WTC11 (cell line): ENCODE data around the gene CCDC178. TPM values are rescaled to one million over a fixed set of nuclear protein-coding genes. Genes with fewer than 3 reads are reported as not detected.

ENCODE experiments used
- ATAC-seq: fragments of 200-7000 bp; cut with Tn5 transposase; 2 replicates; pipeline ENCODE4 v1.10.0; 2021; ENCODE audit warnings: mild to moderate bottlenecking, moderate library complexity
- CTCF ChIA-PET: fragments of 300-600 bp; sonication (Branson Sonifier 250); formaldehyde crosslinking; loops from one replicate; lab custom pipeline; 2021; ENCODE audit warnings: antibody characterized with exemption; lab: Charles Lee
- POLR2A ChIA-PET: fragments of 350-600 bp; sonication (Branson Sonifier 250); formaldehyde crosslinking; loops from one replicate; lab custom pipeline; 2021; ENCODE audit warnings: antibody characterized with exemption; lab: Charles Lee
- DNase-seq: peaks from one replicate; pipeline ENCODE4 v3.0.0; 2021; ENCODE audit warnings: low spot score
- H3K27ac Mint-ChIP-seq: 2 replicates; pipeline ENCODE4 v1.8.0; 2021; ENCODE audit warnings: mixed read lengths
- H3K27me3 Mint-ChIP-seq: 2 replicates; pipeline ENCODE4 v1.8.0; 2021; ENCODE audit warnings: low read depth, mild to moderate bottlenecking, moderate library complexity, mixed read lengths
- H3K36me3 Mint-ChIP-seq: 2 replicates; pipeline ENCODE4 v1.8.0; 2021; ENCODE audit warnings: mixed read lengths
- H3K4me1 Mint-ChIP-seq: 2 replicates; pipeline ENCODE4 v1.8.0; 2022; ENCODE audit warnings: mixed read lengths
- H3K4me3 Mint-ChIP-seq: 2 replicates; pipeline ENCODE4 v1.8.0; 2021; ENCODE audit warnings: mild to moderate bottlenecking, moderate library complexity, mixed read lengths
- H3K9me3 Mint-ChIP-seq: 2 replicates; pipeline ENCODE4 v1.8.0; 2021; ENCODE audit warnings: mixed read lengths
- CBFB ChIP-seq: sonication (generic); formaldehyde crosslinking; IDR thresholded peaks from 2 replicates; pipeline ENCODE4 v1.8.1; 2022; ENCODE audit warnings: mild to moderate bottlenecking, low read depth, missing genetic modification reagents
- CREM ChIP-seq: sonication (generic); formaldehyde crosslinking; IDR thresholded peaks from 2 replicates; pipeline ENCODE4 v1.8.1; 2022; ENCODE audit warnings: mild to moderate bottlenecking, missing genetic modification reagents, moderate library complexity
- ESRRA ChIP-seq: sonication (generic); formaldehyde crosslinking; IDR thresholded peaks from 2 replicates; pipeline ENCODE4 v1.8.1; 2022; ENCODE audit warnings: mild to moderate bottlenecking, missing genetic modification reagents, borderline replicate concordance
- FOXK1 ChIP-seq: sonication (generic); formaldehyde crosslinking; IDR thresholded peaks from 2 replicates; pipeline ENCODE4 v1.8.0; 2022; ENCODE audit warnings: mild to moderate bottlenecking, moderate library complexity, missing genetic modification reagents
- MXD4 ChIP-seq: fragments of 250-450 bp; sonication (Bioruptor Pico); IDR thresholded peaks from 2 replicates; pipeline ENCODE4 v1.8.0; 2021; ENCODE audit warnings: mild to moderate bottlenecking, moderate library complexity, borderline replicate concordance
- MYBL2 ChIP-seq: sonication (generic); formaldehyde crosslinking; IDR thresholded peaks from 2 replicates; pipeline ENCODE4 v1.8.1; 2023; ENCODE audit warnings: mild to moderate bottlenecking, moderate library complexity, missing genetic modification reagents
- SOX15 ChIP-seq: fragments of 250-450 bp; sonication (Bioruptor Pico); IDR thresholded peaks from 2 replicates; pipeline ENCODE4 v1.9.0; 2021; ENCODE audit warnings: mild to moderate bottlenecking
- SP1 ChIP-seq: sonication (generic); formaldehyde crosslinking; conservative IDR thresholded peaks from 2 replicates; pipeline ENCODE4 v1.8.1; 2022; ENCODE audit warnings: missing genetic modification reagents
- TEAD1 ChIP-seq: sonication (generic); formaldehyde crosslinking; IDR thresholded peaks from 2 replicates; pipeline ENCODE4 v1.8.0; 2022; ENCODE audit warnings: mild to moderate bottlenecking, missing genetic modification reagents
- TEAD4 ChIP-seq: sonication (generic); formaldehyde crosslinking; IDR thresholded peaks from 2 replicates; pipeline ENCODE4 v1.8.0; 2022; ENCODE audit warnings: mild to moderate bottlenecking, missing genetic modification reagents
- ZNF416 ChIP-seq: fragments of 250-450 bp; sonication (Bioruptor Pico); IDR thresholded peaks from 2 replicates; pipeline ENCODE4 v1.9.0; 2021; ENCODE audit warnings: mild to moderate bottlenecking, inconsistent platforms
- ZNF423 ChIP-seq: fragments of 250-450 bp; sonication (Bioruptor Pico); IDR thresholded peaks from 2 replicates; pipeline ENCODE4 v2.1.2; 2022; ENCODE audit warnings: mild to moderate bottlenecking, moderate library complexity
- total RNA-seq: library from RNA; stranded (reverse); gene quantifications from 3 replicates; pipeline ENCODE4 v1.2.3, GENCODE V29; 2021
- TF ChIP-seq, protein P1 (sequence below): fragments of 250-450 bp; sonication (Bioruptor Pico); IDR thresholded peaks from 2 replicates; pipeline ENCODE4 v1.8.0; 2021; ENCODE audit warnings: mild to moderate bottlenecking
- TF ChIP-seq, protein P2 (sequence below): sonication (generic); formaldehyde crosslinking; IDR thresholded peaks from 2 replicates; pipeline ENCODE4 v1.8.1; 2023; ENCODE audit warnings: mild to moderate bottlenecking, missing genetic modification reagents, moderate library complexity
- TF ChIP-seq, protein P3 (sequence below): sonication (generic); formaldehyde crosslinking; IDR thresholded peaks from 2 replicates; pipeline ENCODE4 v1.8.0; 2022; ENCODE audit warnings: mild to moderate bottlenecking, missing genetic modification reagents
- TF ChIP-seq, protein P4 (sequence below): sonication (generic); formaldehyde crosslinking; IDR thresholded peaks from 2 replicates; pipeline ENCODE4 v1.8.0; 2022; ENCODE audit warnings: missing genetic modification reagents
- TF ChIP-seq, protein P5 (sequence below): fragments of 250-450 bp; sonication (Bioruptor Pico); IDR thresholded peaks from 2 replicates; pipeline ENCODE4 v2.1.2; 2022; ENCODE audit warnings: mild to moderate bottlenecking, moderate library complexity
- TF ChIP-seq, protein P6 (sequence below): sonication (generic); formaldehyde crosslinking; IDR thresholded peaks from 2 replicates; pipeline ENCODE4 v1.8.0; 2022; ENCODE audit warnings: mild to moderate bottlenecking, missing genetic modification reagents
- TF ChIP-seq, protein P7 (sequence below): sonication (generic); formaldehyde crosslinking; IDR thresholded peaks from 2 replicates; pipeline ENCODE4 v1.8.1; 2022; ENCODE audit warnings: mild to moderate bottlenecking, moderate library complexity, missing genetic modification reagents
- TF ChIP-seq, protein P8 (sequence below): fragments of 250-450 bp; sonication (Bioruptor Pico); IDR thresholded peaks from 2 replicates; pipeline ENCODE4 v1.9.0; 2021; ENCODE audit warnings: mild to moderate bottlenecking

Gene CCDC178
- total RNA-seq, 1 experiment from 2014 or later, result 0.20 TPM

DNA sequence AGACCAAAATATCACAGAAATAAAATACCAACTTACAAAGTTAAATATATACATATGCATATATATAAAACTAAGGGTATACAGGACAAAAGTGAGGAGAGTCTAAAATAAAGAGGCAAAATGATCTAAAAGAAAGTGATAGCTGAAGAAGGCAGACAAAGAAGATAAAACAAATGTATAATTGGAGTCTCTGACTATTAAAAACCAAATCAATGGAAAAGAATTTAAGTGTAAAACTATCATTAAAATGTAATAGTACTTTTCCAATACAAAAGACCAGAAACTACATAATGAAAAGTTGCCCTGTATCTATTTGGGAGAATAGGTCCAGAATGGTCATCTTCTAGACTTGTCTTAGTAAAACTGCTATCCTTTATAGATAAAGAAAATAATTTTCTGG lies 400.3 kb downstream of the CCDC178 start:
- Mint-ChIP-seq H3K27ac (no peak overlapping the region), H3K27me3 (no peaks in the 10 kb centered on the region), H3K36me3 (0 out of 2 replicates have a peak, but pooled peaks cover 4% of the 10 kb centered on the region), H3K4me1 (no peaks in the 10 kb centered on the region), H3K9me3 (peaks cover 24% of the 10 kb centered on the region), H3K4me3 (no peak overlapping the region)
- DNase-seq (no peak), ATAC-seq (no peak)
- CTCF ChIA-PET, result no interaction called here
- TF ChIP-seq, protein P1, sequence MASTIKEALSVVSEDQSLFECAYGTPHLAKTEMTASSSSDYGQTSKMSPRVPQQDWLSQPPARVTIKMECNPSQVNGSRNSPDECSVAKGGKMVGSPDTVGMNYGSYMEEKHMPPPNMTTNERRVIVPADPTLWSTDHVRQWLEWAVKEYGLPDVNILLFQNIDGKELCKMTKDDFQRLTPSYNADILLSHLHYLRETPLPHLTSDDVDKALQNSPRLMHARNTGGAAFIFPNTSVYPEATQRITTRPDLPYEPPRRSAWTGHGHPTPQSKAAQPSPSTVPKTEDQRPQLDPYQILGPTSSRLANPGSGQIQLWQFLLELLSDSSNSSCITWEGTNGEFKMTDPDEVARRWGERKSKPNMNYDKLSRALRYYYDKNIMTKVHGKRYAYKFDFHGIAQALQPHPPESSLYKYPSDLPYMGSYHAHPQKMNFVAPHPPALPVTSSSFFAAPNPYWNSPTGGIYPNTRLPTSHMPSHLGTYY, result no peak
- TF ChIP-seq, protein P2, sequence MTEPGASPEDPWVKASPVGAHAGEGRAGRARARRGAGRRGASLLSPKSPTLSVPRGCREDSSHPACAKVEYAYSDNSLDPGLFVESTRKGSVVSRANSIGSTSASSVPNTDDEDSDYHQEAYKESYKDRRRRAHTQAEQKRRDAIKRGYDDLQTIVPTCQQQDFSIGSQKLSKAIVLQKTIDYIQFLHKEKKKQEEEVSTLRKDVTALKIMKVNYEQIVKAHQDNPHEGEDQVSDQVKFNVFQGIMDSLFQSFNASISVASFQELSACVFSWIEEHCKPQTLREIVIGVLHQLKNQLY (CRISPR knock-in tag), result no peak
- TF ChIP-seq MYBL2 (CRISPR knock-in tag), result no peak
- TF ChIP-seq ZNF416 (CRISPR knock-in tag), result no peak
- TF ChIP-seq, protein P3, sequence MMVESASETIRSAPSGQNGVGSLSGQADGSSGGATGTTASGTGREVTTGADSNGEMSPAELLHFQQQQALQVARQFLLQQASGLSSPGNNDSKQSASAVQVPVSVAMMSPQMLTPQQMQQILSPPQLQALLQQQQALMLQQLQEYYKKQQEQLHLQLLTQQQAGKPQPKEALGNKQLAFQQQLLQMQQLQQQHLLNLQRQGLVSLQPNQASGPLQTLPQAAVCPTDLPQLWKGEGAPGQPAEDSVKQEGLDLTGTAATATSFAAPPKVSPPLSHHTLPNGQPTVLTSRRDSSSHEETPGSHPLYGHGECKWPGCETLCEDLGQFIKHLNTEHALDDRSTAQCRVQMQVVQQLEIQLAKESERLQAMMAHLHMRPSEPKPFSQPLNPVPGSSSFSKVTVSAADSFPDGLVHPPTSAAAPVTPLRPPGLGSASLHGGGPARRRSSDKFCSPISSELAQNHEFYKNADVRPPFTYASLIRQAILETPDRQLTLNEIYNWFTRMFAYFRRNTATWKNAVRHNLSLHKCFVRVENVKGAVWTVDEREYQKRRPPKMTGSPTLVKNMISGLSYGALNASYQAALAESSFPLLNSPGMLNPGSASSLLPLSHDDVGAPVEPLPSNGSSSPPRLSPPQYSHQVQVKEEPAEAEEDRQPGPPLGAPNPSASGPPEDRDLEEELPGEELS, result no peak
- no peak for TF ChIP-seq CREM
- TF ChIP-seq FOXK1 (CRISPR knock-in tag), result no peak
- no peak for TF ChIP-seq MXD4
- no peak for TF ChIP-seq ZNF423 (CRISPR knock-in tag)
- TF ChIP-seq, protein P4, sequence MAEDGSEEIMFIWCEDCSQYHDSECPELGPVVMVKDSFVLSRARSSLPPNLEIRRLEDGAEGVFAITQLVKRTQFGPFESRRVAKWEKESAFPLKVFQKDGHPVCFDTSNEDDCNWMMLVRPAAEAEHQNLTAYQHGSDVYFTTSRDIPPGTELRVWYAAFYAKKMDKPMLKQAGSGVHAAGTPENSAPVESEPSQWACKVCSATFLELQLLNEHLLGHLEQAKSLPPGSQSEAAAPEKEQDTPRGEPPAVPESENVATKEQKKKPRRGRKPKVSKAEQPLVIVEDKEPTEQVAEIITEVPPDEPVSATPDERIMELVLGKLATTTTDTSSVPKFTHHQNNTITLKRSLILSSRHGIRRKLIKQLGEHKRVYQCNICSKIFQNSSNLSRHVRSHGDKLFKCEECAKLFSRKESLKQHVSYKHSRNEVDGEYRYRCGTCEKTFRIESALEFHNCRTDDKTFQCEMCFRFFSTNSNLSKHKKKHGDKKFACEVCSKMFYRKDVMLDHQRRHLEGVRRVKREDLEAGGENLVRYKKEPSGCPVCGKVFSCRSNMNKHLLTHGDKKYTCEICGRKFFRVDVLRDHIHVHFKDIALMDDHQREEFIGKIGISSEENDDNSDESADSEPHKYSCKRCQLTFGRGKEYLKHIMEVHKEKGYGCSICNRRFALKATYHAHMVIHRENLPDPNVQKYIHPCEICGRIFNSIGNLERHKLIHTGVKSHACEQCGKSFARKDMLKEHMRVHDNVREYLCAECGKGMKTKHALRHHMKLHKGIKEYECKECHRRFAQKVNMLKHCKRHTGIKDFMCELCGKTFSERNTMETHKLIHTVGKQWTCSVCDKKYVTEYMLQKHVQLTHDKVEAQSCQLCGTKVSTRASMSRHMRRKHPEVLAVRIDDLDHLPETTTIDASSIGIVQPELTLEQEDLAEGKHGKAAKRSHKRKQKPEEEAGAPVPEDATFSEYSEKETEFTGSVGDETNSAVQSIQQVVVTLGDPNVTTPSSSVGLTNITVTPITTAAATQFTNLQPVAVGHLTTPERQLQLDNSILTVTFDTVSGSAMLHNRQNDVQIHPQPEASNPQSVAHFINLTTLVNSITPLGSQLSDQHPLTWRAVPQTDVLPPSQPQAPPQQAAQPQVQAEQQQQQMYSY (CRISPR knock-in tag), result no peak
- no peak for TF ChIP-seq SOX15
- no peak for TF ChIP-seq TEAD1 (CRISPR knock-in tag)
- TF ChIP-seq, protein P5, sequence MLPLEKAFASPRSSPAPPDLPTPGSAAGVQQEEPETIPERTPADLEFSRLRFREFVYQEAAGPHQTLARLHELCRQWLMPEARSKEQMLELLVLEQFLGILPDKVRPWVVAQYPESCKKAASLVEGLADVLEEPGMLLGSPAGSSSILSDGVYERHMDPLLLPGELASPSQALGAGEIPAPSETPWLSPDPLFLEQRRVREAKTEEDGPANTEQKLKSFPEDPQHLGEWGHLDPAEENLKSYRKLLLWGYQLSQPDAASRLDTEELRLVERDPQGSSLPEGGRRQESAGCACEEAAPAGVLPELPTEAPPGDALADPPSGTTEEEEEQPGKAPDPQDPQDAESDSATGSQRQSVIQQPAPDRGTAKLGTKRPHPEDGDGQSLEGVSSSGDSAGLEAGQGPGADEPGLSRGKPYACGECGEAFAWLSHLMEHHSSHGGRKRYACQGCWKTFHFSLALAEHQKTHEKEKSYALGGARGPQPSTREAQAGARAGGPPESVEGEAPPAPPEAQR (CRISPR knock-in tag), result no peak
- TF ChIP-seq, protein P6, sequence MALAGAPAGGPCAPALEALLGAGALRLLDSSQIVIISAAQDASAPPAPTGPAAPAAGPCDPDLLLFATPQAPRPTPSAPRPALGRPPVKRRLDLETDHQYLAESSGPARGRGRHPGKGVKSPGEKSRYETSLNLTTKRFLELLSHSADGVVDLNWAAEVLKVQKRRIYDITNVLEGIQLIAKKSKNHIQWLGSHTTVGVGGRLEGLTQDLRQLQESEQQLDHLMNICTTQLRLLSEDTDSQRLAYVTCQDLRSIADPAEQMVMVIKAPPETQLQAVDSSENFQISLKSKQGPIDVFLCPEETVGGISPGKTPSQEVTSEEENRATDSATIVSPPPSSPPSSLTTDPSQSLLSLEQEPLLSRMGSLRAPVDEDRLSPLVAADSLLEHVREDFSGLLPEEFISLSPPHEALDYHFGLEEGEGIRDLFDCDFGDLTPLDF (CRISPR knock-in tag), result no peak
- POLR2A ChIA-PET, result no interaction called here

DNA sequence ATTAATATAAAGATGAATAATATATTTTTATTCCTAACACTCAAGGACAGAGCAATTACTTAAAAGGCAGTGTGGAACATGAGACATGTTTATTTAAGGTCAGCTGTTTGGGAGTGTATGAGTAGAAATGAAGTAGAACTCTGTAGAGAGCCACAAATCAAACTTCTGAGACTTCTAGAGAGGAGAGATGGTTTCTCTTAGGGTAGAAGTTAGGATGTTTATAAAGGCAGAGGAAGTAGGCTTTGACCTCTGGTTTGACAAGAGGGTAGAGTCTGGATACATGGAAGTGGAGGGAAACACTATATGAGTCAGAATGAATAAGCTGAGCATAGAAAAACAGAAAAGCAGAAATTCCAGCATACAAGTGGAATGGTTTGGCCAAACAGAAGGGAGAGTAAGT lies 405.6 kb downstream of the CCDC178 start:
- H3K36me3 Mint-ChIP-seq, result no peaks in the 10 kb centered on the region
- DNase-seq, result no peak
- no peaks in the 10 kb centered on the region for H3K27me3 Mint-ChIP-seq
- TF ChIP-seq TEAD4 (CRISPR knock-in tag) (no peak), SP1 (CRISPR knock-in tag) (no peak), SOX15 (no peak), ESRRA (CRISPR knock-in tag) (no peak), CBFB (CRISPR knock-in tag) (no peak)
- TF ChIP-seq, protein P7, sequence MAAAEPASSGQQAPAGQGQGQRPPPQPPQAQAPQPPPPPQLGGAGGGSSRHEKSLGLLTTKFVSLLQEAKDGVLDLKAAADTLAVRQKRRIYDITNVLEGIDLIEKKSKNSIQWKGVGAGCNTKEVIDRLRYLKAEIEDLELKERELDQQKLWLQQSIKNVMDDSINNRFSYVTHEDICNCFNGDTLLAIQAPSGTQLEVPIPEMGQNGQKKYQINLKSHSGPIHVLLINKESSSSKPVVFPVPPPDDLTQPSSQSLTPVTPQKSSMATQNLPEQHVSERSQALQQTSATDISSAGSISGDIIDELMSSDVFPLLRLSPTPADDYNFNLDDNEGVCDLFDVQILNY (CRISPR knock-in tag), result no peak
- TF ChIP-seq, protein P2 (CRISPR knock-in tag), result no peak
- TF ChIP-seq, protein P8, sequence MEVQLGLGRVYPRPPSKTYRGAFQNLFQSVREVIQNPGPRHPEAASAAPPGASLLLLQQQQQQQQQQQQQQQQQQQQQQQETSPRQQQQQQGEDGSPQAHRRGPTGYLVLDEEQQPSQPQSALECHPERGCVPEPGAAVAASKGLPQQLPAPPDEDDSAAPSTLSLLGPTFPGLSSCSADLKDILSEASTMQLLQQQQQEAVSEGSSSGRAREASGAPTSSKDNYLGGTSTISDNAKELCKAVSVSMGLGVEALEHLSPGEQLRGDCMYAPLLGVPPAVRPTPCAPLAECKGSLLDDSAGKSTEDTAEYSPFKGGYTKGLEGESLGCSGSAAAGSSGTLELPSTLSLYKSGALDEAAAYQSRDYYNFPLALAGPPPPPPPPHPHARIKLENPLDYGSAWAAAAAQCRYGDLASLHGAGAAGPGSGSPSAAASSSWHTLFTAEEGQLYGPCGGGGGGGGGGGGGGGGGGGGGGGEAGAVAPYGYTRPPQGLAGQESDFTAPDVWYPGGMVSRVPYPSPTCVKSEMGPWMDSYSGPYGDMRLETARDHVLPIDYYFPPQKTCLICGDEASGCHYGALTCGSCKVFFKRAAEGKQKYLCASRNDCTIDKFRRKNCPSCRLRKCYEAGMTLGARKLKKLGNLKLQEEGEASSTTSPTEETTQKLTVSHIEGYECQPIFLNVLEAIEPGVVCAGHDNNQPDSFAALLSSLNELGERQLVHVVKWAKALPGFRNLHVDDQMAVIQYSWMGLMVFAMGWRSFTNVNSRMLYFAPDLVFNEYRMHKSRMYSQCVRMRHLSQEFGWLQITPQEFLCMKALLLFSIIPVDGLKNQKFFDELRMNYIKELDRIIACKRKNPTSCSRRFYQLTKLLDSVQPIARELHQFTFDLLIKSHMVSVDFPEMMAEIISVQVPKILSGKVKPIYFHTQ (CRISPR knock-in tag), result no peak
- H3K4me1 Mint-ChIP-seq, result no peaks in the 10 kb centered on the region
- no peak overlapping the region for H3K4me3 Mint-ChIP-seq
- peaks cover 15% of the 10 kb centered on the region for H3K9me3 Mint-ChIP-seq
- H3K27ac Mint-ChIP-seq, result no peak overlapping the region
- ChIA-PET POLR2A (no interaction called here), CTCF (no interaction called here)
- no peak for ATAC-seq
